SH-SY5Y (cell line): ENCODE results near the gene ARL2BP.

ENCODE experiments used
- GATA2 ChIP-seq: IDR thresholded peaks from 2 replicates; pipeline ENCODE4 v1.6.1; 2011; ENCODE audit warnings: mild to moderate bottlenecking, low read depth, low read length
- GATA3 ChIP-seq: IDR thresholded peaks from 2 replicates; pipeline ENCODE4 v1.6.1; 2011; ENCODE audit warnings: low read depth, mild to moderate bottlenecking, low read length, moderate library complexity

DNA sequence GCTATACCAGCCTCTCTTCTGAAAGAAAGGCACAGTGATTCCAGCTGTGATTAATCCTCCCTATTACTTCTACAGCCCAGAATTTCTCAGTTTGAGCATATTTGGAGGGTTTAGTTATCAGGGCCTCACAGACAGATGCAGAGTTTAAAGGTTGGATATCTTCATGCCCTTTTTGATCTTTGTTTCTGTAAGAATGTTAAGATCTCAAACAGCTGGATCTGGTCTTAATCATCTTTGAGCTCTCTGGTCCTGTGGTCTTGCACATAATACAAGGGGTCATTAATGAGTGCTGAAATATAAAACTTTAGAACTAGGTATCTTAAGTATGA is 9.1 kb upstream of the ARL2BP start:
- TF ChIP-seq GATA3 (no peak), GATA2 (no peak)
